ENCODE measurements around the gene SLC66A3.

SLC66A3 gene

GRCh38 chr2:11155381-11156035 lies at the start of gene SLC66A3:
Gene SLC66A3, plus strand, starts transcription at chr2:11155467. Its CDS starts 80 bp downstream, at chr2:11155547.
- peak; percentile 90 for DNase-seq

- no peak for DNase-seq
Observed at GRCh38 chr2:11109002-11109401, 46.3 kb upstream of the SLC66A3 start.

GRCh38 chr2:11112870-11113428 lies 42.3 kb upstream of the SLC66A3 start:
- DNase-seq, result no peak

- DNase-seq, result no peak
Observed at GRCh38 chr2:11117776-11118175, 37.5 kb upstream of the SLC66A3 start.

GRCh38 chr2:11118761-11119160 lies 36.5 kb upstream of the SLC66A3 start:
- no peak for DNase-seq

- DNase-seq, result no peak
Observed at GRCh38 chr2:11121099-11121822, 34.0 kb upstream of the SLC66A3 start.

- DNase-seq, result no peak
Observed at GRCh38 chr2:11121823-11122155, 33.5 kb upstream of the SLC66A3 start.

GRCh38 chr2:11122380-11122779 lies 32.9 kb upstream of the SLC66A3 start:
- no peak for DNase-seq

GRCh38 chr2:11123001-11123809 lies 32.1 kb upstream of the SLC66A3 start:
- DNase-seq, result no peak

- DNase-seq, result peak; percentile 60
Observed at GRCh38 chr2:11123856-11124759, 31.2 kb upstream of the SLC66A3 start.

- DNase-seq, result no peak
Observed at GRCh38 chr2:11124760-11125068, 30.6 kb upstream of the SLC66A3 start.

GRCh38 chr2:11127761-11128160 lies 27.5 kb upstream of the SLC66A3 start:
- DNase-seq, result no peak

GRCh38 chr2:11128243-11128951 lies 26.9 kb upstream of the SLC66A3 start:
- no peak for DNase-seq

GRCh38 chr2:11129598-11130449 lies 25.4 kb upstream of the SLC66A3 start:
- peak; percentile 64 for DNase-seq

GRCh38 chr2:11131166-11131920 lies 23.9 kb upstream of the SLC66A3 start:
- DNase-seq, result no peak

- no peak for DNase-seq
Observed at GRCh38 chr2:11132036-11132671, 23.1 kb upstream of the SLC66A3 start.

- DNase-seq, result no peak
Observed at GRCh38 chr2:11133238-11133935, 21.9 kb upstream of the SLC66A3 start.

GRCh38 chr2:11133936-11134320 lies 21.3 kb upstream of the SLC66A3 start:
- no peak for DNase-seq

- DNase-seq, result no peak
Observed at GRCh38 chr2:11134349-11134748, 20.9 kb upstream of the SLC66A3 start.

Data from NCI-H526 treated with DMSO at 0.1 percent for 48 hours (cell line).